GM12878 (cell line): ENCODE data around the gene C16orf78. TPM values are rescaled to one million over a fixed set of nuclear protein-coding genes. Genes with fewer than 3 reads are reported as not detected.

Experiments used
- ATAC-seq: fragments of 200-7000 bp; cut with Tn5 transposase; 3 replicates; pipeline ENCODE4 v1.9.1; 2020; ENCODE audit warnings: mild to moderate bottlenecking, moderate library complexity
- BruUV-seq: library from RNA; stranded (reverse); fragments of 400-500 nt; replicated peaks from 2 replicates; lab custom pipeline; 2021; lab: Mats Ljungman, UMichigan
- CTCF ChIA-PET: fragments of 300-600 bp; sonication (Branson Sonifier 250); formaldehyde crosslinking; extraction: SDS; loops from one replicate; lab custom pipeline; 2021; ENCODE audit warnings: inconsistent platforms; lab: Yijun Ruan, JAX
- POLR2A ChIA-PET: fragments of 350-600 bp; formaldehyde crosslinking; extraction: SDS; loops from one replicate; lab custom pipeline; 2021; ENCODE audit warnings: inconsistent platforms; lab: Charles Lee
- RAD21 ChIA-PET: fragments of 300-600 bp; sonication (Branson Sonifier 250); formaldehyde crosslinking; loops from one replicate; lab custom pipeline; 2023; ENCODE audit warnings: antibody characterized with exemption; ENCODE audit not compliant: unreplicated experiment; lab: Charles Lee
- SMC1A ChIA-PET: fragments of 300-600 bp; sonication (Branson Sonifier 250); formaldehyde crosslinking; loops from one replicate; lab custom pipeline; 2023; ENCODE audit not compliant: unreplicated experiment, uncharacterized antibody; lab: Charles Lee
- DNase-seq: peaks from one replicate; pipeline ENCODE4 v3.0.0-alpha.2; 2011; ENCODE audit warnings: low read depth, low spot score
- FAIRE-seq: peaks from 3 replicates; lab custom pipeline; 2011; peaks lifted over from hg19 to GRCh38; lab: Jason Lieb, UNC
- H2AFZ ChIP-seq: 2 replicates; pipeline ENCODE4 v1.6.0; 2011; ENCODE audit warnings: low read depth, low read length, control low read depth; ENCODE audit not compliant: control insufficient read depth
- H3K27ac ChIP-seq: 2 replicates; pipeline ENCODE4 v1.5.1; 2011; ENCODE audit warnings: control low read depth; ENCODE audit not compliant: control insufficient read depth, insufficient read depth
- H3K27me3 ChIP-seq, 2 experiments: replicated peaks in 1 of 2; 2 replicates each; pipeline versions ENCODE4 v1.6.0 to v1.6.1; 2011; ENCODE audit warnings: low read length in 1 of 2; ENCODE audit not compliant: control insufficient read depth in 2 of 2, insufficient read depth in 2 of 2
- H3K36me3 ChIP-seq, 2 experiments: 2 replicates each; pipeline ENCODE4 v1.5.1; 2011; ENCODE audit warnings: low read length in 1 of 2; ENCODE audit not compliant: control insufficient read depth in 2 of 2, insufficient read depth in 2 of 2
- H3K4me1 ChIP-seq: 2 replicates; pipeline ENCODE4 v1.6.1; 2011; ENCODE audit warnings: mild to moderate bottlenecking, low read length, moderate library complexity, mixed read lengths; ENCODE audit not compliant: control insufficient read depth, insufficient read depth
- H3K4me2 ChIP-seq: 2 replicates; pipeline ENCODE4 v1.6.0; 2011; ENCODE audit warnings: control low read depth; ENCODE audit not compliant: control insufficient read depth, insufficient read depth
- H3K4me3 ChIP-seq: fragments of 200-600 bp; sonication (generic); 2 replicates; pipeline ENCODE4 v1.5.1; 2016
- H3K79me2 ChIP-seq: 2 replicates; pipeline ENCODE4 v1.6.0; 2011; ENCODE audit warnings: low read length; ENCODE audit not compliant: control insufficient read depth, insufficient read depth
- H3K9ac ChIP-seq: 2 replicates; pipeline ENCODE4 v1.8.0; 2011; ENCODE audit warnings: low read length, control low read depth, mixed read lengths; ENCODE audit not compliant: control insufficient read depth, insufficient read depth
- H3K9me3 ChIP-seq: replicated peaks from 3 replicates; pipeline ENCODE4 v1.5.1; 2011; ENCODE audit warnings: mild to moderate bottlenecking, low read length; ENCODE audit not compliant: control insufficient read depth, insufficient read depth
- H4K20me1 ChIP-seq: 2 replicates; pipeline ENCODE4 v1.6.0; 2011; ENCODE audit not compliant: control insufficient read depth, insufficient read depth
- ATF2 ChIP-seq: IDR thresholded peaks from 2 replicates; pipeline ENCODE4 v1.6.1; 2012; ENCODE audit warnings: low read length, inconsistent platforms
- BACH1 ChIP-seq: fragments of 450-650 bp; IDR thresholded peaks from 2 replicates; pipeline ENCODE4 v1.6.1; 2017; ENCODE audit warnings: mild to moderate bottlenecking, borderline replicate concordance
- BCL11A ChIP-seq: IDR thresholded peaks from 2 replicates; pipeline ENCODE4 v1.6.1; 2011; ENCODE audit warnings: low read depth, low read length
- BHLHE40 ChIP-seq, 2 experiments: fragments of 450-650 bp in 1 of 2; IDR thresholded peaks; 2 replicates each; pipeline ENCODE4 v1.6.1; 2011 to 2017; ENCODE audit warnings: low read depth in 2 of 2, borderline replicate concordance in 1 of 2, improper control_type of control experiment in 1 of 2, low read length in 1 of 2, mild to moderate bottlenecking in 1 of 2
- CBFB ChIP-seq: IDR thresholded peaks from 2 replicates; pipeline ENCODE4 v1.6.1; 2016; ENCODE audit warnings: antibody characterized with exemption, low read depth
- CHD4 ChIP-seq: fragments of 200-600 bp; sonication (generic); IDR thresholded peaks from 2 replicates; pipeline ENCODE4 v1.6.1; 2016; ENCODE audit warnings: mild to moderate bottlenecking
- CREM ChIP-seq: IDR thresholded peaks from 2 replicates; pipeline ENCODE4 v1.6.1; 2014; ENCODE audit warnings: antibody characterized with exemption, low read depth
- CTCF ChIP-seq, 3 experiments: IDR thresholded peaks in 2 of 3; conservative IDR thresholded peaks in 1 of 3; 2 replicates each; pipeline ENCODE4 v1.5.1; 2011; ENCODE audit warnings: low read depth in 3 of 3, low read length in 3 of 3, mild to moderate bottlenecking in 3 of 3, control low read depth in 2 of 3, moderate library complexity in 2 of 3, inconsistent platforms in 1 of 3, mixed read lengths in 1 of 3; ENCODE audit not compliant: control insufficient read depth in 2 of 3, insufficient read depth in 1 of 3; ENCODE audit errors: extremely low read depth in 1 of 3
- EED ChIP-seq: sonication (generic); IDR thresholded peaks from 2 replicates; pipeline ENCODE4 v1.6.1; 2016; ENCODE audit warnings: antibody characterized with exemption, low read depth
- EP300 ChIP-seq, 2 experiments: fragments of 150-350 bp in 1 of 2; IDR thresholded peaks; 2 replicates each; pipeline ENCODE4 v1.6.1; 2011 to 2012; ENCODE audit warnings: low read depth in 2 of 2, low read length in 2 of 2, borderline replicate concordance in 1 of 2, improper control_type of control experiment in 1 of 2, inconsistent platforms in 1 of 2; ENCODE audit not compliant: control insufficient read depth in 1 of 2
- IKZF1 ChIP-seq: fragments of 450-650 bp; conservative IDR thresholded peaks from 2 replicates; pipeline ENCODE4 v1.6.1; 2017; ENCODE audit warnings: antibody characterized with exemption, mild to moderate bottlenecking
- IKZF2 ChIP-seq, 2 experiments: fragments of 450-650 bp; IDR thresholded peaks; 2 replicates each; pipeline ENCODE4 v1.6.1; 2017; ENCODE audit warnings: mild to moderate bottlenecking in 2 of 2, moderate library complexity in 2 of 2
- IRF4 ChIP-seq: IDR thresholded peaks from 2 replicates; pipeline ENCODE4 v1.6.1; 2011; ENCODE audit warnings: low read depth, low read length
- KAT2A ChIP-seq: conservative IDR thresholded peaks from 2 replicates; pipeline ENCODE4 v1.6.1; 2011; ENCODE audit warnings: low read depth, low read length; ENCODE audit not compliant: control insufficient read depth
- KLF5 ChIP-seq: fragments of 450-650 bp; IDR thresholded peaks from 2 replicates; pipeline ENCODE4 v1.6.1; 2014; ENCODE audit warnings: mild to moderate bottlenecking; ENCODE audit not compliant: partially characterized antibody
- NFIC ChIP-seq: IDR thresholded peaks from 2 replicates; pipeline ENCODE4 v1.6.1; 2012; ENCODE audit warnings: low read depth, mild to moderate bottlenecking, inconsistent platforms, low read length, moderate library complexity
- NR2F1 ChIP-seq: fragments of 450-650 bp; conservative IDR thresholded peaks from 2 replicates; pipeline ENCODE4 v1.6.1; 2017; ENCODE audit warnings: mild to moderate bottlenecking
- RAD51 ChIP-seq: fragments of 450-650 bp; IDR thresholded peaks from 2 replicates; pipeline ENCODE4 v1.6.1; 2016; ENCODE audit warnings: moderate library complexity, mild to moderate bottlenecking, inconsistent platforms
- RUNX3 ChIP-seq: IDR thresholded peaks from 2 replicates; pipeline ENCODE4 v1.6.1; 2012; ENCODE audit warnings: low read length, inconsistent platforms
- SIX5 ChIP-seq: IDR thresholded peaks from 2 replicates; pipeline ENCODE4 v1.6.1; 2011; ENCODE audit warnings: mild to moderate bottlenecking, low read depth, low read length, moderate library complexity; ENCODE audit not compliant: severe bottlenecking
- TBL1XR1 ChIP-seq: IDR thresholded peaks from 2 replicates; pipeline ENCODE4 v1.6.1; 2012; ENCODE audit warnings: low read depth, low read length, improper control_type of control experiment
- ZNF384 ChIP-seq: IDR thresholded peaks from 2 replicates; pipeline ENCODE4 v1.6.1; 2012; ENCODE audit warnings: low read depth, mild to moderate bottlenecking, low read length, improper control_type of control experiment, borderline replicate concordance
- ZNF622 ChIP-seq: fragments of 450-650 bp; IDR thresholded peaks from 2 replicates; pipeline ENCODE4 v1.6.1; 2017; ENCODE audit warnings: mild to moderate bottlenecking, inconsistent platforms
- WGBS: methylation state at CpG from one replicate; pipeline ENCODE4 v1.1.6; 2016; ENCODE audit warnings: low lambda C conversion rate; ENCODE audit not compliant: insufficient replicate concordance, insufficient coverage; ENCODE audit errors: missing lambda C conversion rate; 5-methylcytosine and 5-hydroxymethylcytosine counted together
- in situ Hi-C: fragments of 300-500 bp; cut with MboI; formaldehyde crosslinking; loops from 9 replicates; pipeline ENCODE4 v1.14.3; 2018; ENCODE audit warnings: mixed read lengths
- intact Hi-C: fragments of 100-400 bp; cut with micrococcal nuclease; formaldehyde crosslinking; loops from one replicate; pipeline ENCODE4 v1.14.2; 2022; ENCODE audit not compliant: unreplicated experiment
- polyA plus RNA-seq, 11 experiments: library from polyadenylated mRNA; depleted of rRNA in 4 of 11; unstranded in 6 of 11; stranded (reverse) in 5 of 11; fragments of >200 nt; fragmentation: Nextera tagmentation in 4 of 11; fragmentation: Illumina TruSeq in 1 of 11; extraction: Ambion mirVana in 4 of 11; extraction: Trizol in 1 of 11; gene quantifications; 1 replicate in 1 of 11; 2 replicates in 10 of 11; pipeline versions ENCODE4 v1.2.1 to v1.2.3, GENCODE V29; 2011 to 2016; ENCODE audit warnings: inconsistent platforms in 2 of 11, missing spikeins in 2 of 11, low read depth in 1 of 11
- total RNA-seq, 4 experiments: library from RNA; depleted of rRNA in 3 of 4; stranded (reverse); fragments of >200 nt in 3 of 4; fragmentation: Illumina TruSeq in 1 of 4; extraction: Trizol in 1 of 4; gene quantifications; 2 replicates each; pipeline versions ENCODE4 v1.2.1 to v1.2.3, GENCODE V29; 2013 to 2021

C16orf78 gene
- total and polyA plus RNA-seq, 10 of the 15 experiments (the other 5 are each of a cell fraction or from before 2014, with no cell fraction given): not detected

- H3K9me3 ChIP-seq: peaks cover 7% of the 10 kb centered on the region; the same call in 2 of the 3 replicates
- BruUV-seq: no TSS peak
- POLR2A ChIA-PET: no interaction called here
- H3K4me1 ChIP-seq: peaks cover 29% of the 10 kb centered on the region
- RAD21 ChIA-PET: no interaction called here
- FAIRE-seq: peak; percentile 80
- no peak overlapping the region for H3K9ac ChIP-seq
- peak overlapping the region; percentile 50; the same call in 1 of the 2 replicates for H3K4me3 ChIP-seq
- no peak overlapping the region for H2AFZ ChIP-seq
- no peaks in the 10 kb centered on the region for H3K79me2 ChIP-seq
- 31% methylated on average over 9 of the region's 9 CpGs for WGBS
- SMC1A ChIA-PET: interaction anchor here (0.8 kb wide), 1 partner anchor 1326 kb away, joined by 3 read pairs; no protein-coding TSS in a partner anchor
- peak; percentile 97 for ATAC-seq
- H3K4me2 ChIP-seq: peak overlapping the region; percentile 69
- H3K36me3 ChIP-seq: no peaks in the 10 kb centered on the region
- no peaks in the 10 kb centered on the region for H3K27me3 ChIP-seq
- H3K27ac ChIP-seq: peak overlapping the region; percentile 1; the same call in 1 of the 2 replicates
- no peaks in the 10 kb centered on the region for H4K20me1 ChIP-seq
- peak; percentile 88 for DNase-seq
- intact Hi-C loops: no loop called here
- CTCF ChIA-PET: no interaction called here
- in situ Hi-C loops: no loop called here
- TF ChIP-seq SIX5: no peak
- no peak for TF ChIP-seq KAT2A
- peak; percentile 68; the same call in 1 of the 2 replicates for TF ChIP-seq ATF2
- TF ChIP-seq CREM: peak; percentile 30; the same call in 1 of the 2 replicates
- no peak for TF ChIP-seq CTCF (IDR thresholded peaks at IDR 0.05 in 2 of 3, conservative IDR thresholded peaks at IDR 0.05 in 1 of 3; ENCODE audit: control insufficient read depth in 2 of 3, extremely low read depth in 1 of 3, insufficient read depth in 1 of 3, low read depth in 3 of 3, low read length in 3 of 3)
- TF ChIP-seq CBFB: peak; percentile 57; the same call in 1 of the 2 replicates
- TF ChIP-seq NR2F1: 0 out of 2 replicates have a peak, but pooled peaks have one; percentile 39
- peak; percentile 40; the same call in 1 of the 2 replicates for TF ChIP-seq IKZF1
- peak; percentile 35 to 73; a peak in 2 of 4 replicates for TF ChIP-seq EP300 (IDR thresholded peaks at IDR 0.05; ENCODE audit: borderline replicate concordance in 1 of 2, control insufficient read depth in 1 of 2, low read depth in 2 of 2, low read length in 2 of 2)
- peak; percentile 96 for TF ChIP-seq RUNX3
- no peak for TF ChIP-seq BACH1
- TF ChIP-seq ZNF384: no peak
- peak in 1 of 2 experiments; percentile 29; a peak in 1 of 4 replicates for TF ChIP-seq BHLHE40 (IDR thresholded peaks at IDR 0.05; ENCODE audit: borderline replicate concordance in 1 of 2, low read depth in 2 of 2, low read length in 1 of 2)
- TF ChIP-seq IKZF2 (IDR thresholded peaks at IDR 0.05): peak; percentile 44 to 59; a peak in 3 of 4 replicates
- no peak for TF ChIP-seq CHD4
- TF ChIP-seq BCL11A: peak; percentile 75
- TF ChIP-seq ZNF622: no peak
- TF ChIP-seq EED: peak; percentile 54
- TF ChIP-seq NFIC: peak; percentile 69
- no peak for TF ChIP-seq KLF5
- TF ChIP-seq IRF4: peak; percentile 90
- 0 out of 2 replicates have a peak, but pooled peaks have one; percentile 29 for TF ChIP-seq TBL1XR1
- no peak for TF ChIP-seq RAD51
Observed at GRCh38 chr16:49399594-49400364, 26.2 kb downstream of the C16orf78 start.
